WTC11 (cell line): ENCODE data around the gene GPX6.

ENCODE experiments used
- CREB1 ChIP-seq: sonication (generic); formaldehyde crosslinking; IDR thresholded peaks from 2 replicates; pipeline ENCODE4 v1.8.0; 2023; ENCODE audit warnings: mild to moderate bottlenecking, missing genetic modification reagents
- MYBL2 ChIP-seq: sonication (generic); formaldehyde crosslinking; IDR thresholded peaks from 2 replicates; pipeline ENCODE4 v1.8.1; 2023; ENCODE audit warnings: mild to moderate bottlenecking, moderate library complexity, missing genetic modification reagents
- SMAD3 ChIP-seq: sonication (generic); formaldehyde crosslinking; IDR thresholded peaks from 2 replicates; pipeline ENCODE4 v1.8.0; 2022; ENCODE audit warnings: missing genetic modification reagents, mild to moderate bottlenecking, borderline replicate concordance
- SP1 ChIP-seq: sonication (generic); formaldehyde crosslinking; conservative IDR thresholded peaks from 2 replicates; pipeline ENCODE4 v1.8.1; 2022; ENCODE audit warnings: missing genetic modification reagents
- TP53 ChIP-seq: sonication (generic); formaldehyde crosslinking; IDR thresholded peaks from 2 replicates; pipeline ENCODE4 v1.8.1; 2023; ENCODE audit warnings: mild to moderate bottlenecking, missing genetic modification reagents
- ZNF138 ChIP-seq: sonication (generic); formaldehyde crosslinking; conservative IDR thresholded peaks from 2 replicates; pipeline ENCODE4 v1.8.1; 2022; ENCODE audit warnings: mild to moderate bottlenecking, moderate library complexity, missing genetic modification reagents
- TF ChIP-seq, protein P1 (sequence below): fragments of 200-600 bp; IDR thresholded peaks from 2 replicates; pipeline ENCODE4 v1.8.0; 2022; ENCODE audit warnings: antibody characterized with exemption
- TF ChIP-seq, protein P2 (sequence below): sonication (generic); formaldehyde crosslinking; IDR thresholded peaks from 2 replicates; pipeline ENCODE4 v1.8.1; 2023; ENCODE audit warnings: mild to moderate bottlenecking, missing genetic modification reagents
- TF ChIP-seq, protein P3 (sequence below): sonication (generic); formaldehyde crosslinking; IDR thresholded peaks from 2 replicates; pipeline ENCODE4 v1.8.1; 2023; ENCODE audit warnings: mild to moderate bottlenecking, missing genetic modification reagents, moderate library complexity
- TF ChIP-seq, protein P4 (sequence below): sonication (generic); formaldehyde crosslinking; conservative IDR thresholded peaks from 2 replicates; pipeline ENCODE4 v1.8.1; 2023; ENCODE audit warnings: mild to moderate bottlenecking, low read depth, missing genetic modification reagents, moderate library complexity

DNA sequence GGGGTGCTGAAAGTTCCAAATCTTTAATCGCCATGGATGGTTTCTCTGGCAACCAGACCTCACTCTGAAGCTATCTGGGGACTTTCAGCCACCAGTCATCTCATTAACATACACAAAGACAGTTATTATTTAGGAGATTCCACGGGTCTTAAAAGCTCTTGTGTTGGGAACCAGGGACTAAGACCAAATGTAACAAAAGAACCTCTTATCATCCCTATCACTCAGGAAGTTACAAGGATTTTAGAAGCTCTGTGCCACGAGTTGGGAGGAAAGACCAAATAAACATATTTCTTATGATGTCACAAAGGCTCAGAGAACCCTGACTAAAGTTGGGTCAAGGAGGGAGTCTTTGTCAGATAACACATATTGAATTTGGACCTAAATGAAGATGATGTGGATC is 17.7 kb downstream of the GPX6 start:
- TF ChIP-seq, protein P1, sequence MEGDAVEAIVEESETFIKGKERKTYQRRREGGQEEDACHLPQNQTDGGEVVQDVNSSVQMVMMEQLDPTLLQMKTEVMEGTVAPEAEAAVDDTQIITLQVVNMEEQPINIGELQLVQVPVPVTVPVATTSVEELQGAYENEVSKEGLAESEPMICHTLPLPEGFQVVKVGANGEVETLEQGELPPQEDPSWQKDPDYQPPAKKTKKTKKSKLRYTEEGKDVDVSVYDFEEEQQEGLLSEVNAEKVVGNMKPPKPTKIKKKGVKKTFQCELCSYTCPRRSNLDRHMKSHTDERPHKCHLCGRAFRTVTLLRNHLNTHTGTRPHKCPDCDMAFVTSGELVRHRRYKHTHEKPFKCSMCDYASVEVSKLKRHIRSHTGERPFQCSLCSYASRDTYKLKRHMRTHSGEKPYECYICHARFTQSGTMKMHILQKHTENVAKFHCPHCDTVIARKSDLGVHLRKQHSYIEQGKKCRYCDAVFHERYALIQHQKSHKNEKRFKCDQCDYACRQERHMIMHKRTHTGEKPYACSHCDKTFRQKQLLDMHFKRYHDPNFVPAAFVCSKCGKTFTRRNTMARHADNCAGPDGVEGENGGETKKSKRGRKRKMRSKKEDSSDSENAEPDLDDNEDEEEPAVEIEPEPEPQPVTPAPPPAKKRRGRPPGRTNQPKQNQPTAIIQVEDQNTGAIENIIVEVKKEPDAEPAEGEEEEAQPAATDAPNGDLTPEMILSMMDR = no peak
- no peak for TF ChIP-seq MYBL2 (CRISPR knock-in tag)
- no peak for TF ChIP-seq ZNF138 (CRISPR knock-in tag)
- TF ChIP-seq, protein P2, sequence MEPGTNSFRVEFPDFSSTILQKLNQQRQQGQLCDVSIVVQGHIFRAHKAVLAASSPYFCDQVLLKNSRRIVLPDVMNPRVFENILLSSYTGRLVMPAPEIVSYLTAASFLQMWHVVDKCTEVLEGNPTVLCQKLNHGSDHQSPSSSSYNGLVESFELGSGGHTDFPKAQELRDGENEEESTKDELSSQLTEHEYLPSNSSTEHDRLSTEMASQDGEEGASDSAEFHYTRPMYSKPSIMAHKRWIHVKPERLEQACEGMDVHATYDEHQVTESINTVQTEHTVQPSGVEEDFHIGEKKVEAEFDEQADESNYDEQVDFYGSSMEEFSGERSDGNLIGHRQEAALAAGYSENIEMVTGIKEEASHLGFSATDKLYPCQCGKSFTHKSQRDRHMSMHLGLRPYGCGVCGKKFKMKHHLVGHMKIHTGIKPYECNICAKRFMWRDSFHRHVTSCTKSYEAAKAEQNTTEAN (CRISPR knock-in tag) = no peak
- TF ChIP-seq, protein P3, sequence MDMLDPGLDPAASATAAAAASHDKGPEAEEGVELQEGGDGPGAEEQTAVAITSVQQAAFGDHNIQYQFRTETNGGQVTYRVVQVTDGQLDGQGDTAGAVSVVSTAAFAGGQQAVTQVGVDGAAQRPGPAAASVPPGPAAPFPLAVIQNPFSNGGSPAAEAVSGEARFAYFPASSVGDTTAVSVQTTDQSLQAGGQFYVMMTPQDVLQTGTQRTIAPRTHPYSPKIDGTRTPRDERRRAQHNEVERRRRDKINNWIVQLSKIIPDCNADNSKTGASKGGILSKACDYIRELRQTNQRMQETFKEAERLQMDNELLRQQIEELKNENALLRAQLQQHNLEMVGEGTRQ (CRISPR knock-in tag) = no peak
- TF ChIP-seq, protein P4, sequence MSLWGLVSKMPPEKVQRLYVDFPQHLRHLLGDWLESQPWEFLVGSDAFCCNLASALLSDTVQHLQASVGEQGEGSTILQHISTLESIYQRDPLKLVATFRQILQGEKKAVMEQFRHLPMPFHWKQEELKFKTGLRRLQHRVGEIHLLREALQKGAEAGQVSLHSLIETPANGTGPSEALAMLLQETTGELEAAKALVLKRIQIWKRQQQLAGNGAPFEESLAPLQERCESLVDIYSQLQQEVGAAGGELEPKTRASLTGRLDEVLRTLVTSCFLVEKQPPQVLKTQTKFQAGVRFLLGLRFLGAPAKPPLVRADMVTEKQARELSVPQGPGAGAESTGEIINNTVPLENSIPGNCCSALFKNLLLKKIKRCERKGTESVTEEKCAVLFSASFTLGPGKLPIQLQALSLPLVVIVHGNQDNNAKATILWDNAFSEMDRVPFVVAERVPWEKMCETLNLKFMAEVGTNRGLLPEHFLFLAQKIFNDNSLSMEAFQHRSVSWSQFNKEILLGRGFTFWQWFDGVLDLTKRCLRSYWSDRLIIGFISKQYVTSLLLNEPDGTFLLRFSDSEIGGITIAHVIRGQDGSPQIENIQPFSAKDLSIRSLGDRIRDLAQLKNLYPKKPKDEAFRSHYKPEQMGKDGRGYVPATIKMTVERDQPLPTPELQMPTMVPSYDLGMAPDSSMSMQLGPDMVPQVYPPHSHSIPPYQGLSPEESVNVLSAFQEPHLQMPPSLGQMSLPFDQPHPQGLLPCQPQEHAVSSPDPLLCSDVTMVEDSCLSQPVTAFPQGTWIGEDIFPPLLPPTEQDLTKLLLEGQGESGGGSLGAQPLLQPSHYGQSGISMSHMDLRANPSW (CRISPR knock-in tag) = no peak
- no peak for TF ChIP-seq TP53 (CRISPR knock-in tag)
- TF ChIP-seq SMAD3 = no peak
- no peak for TF ChIP-seq SP1 (CRISPR knock-in tag)
- no peak for TF ChIP-seq CREB1 (CRISPR knock-in tag)
